Activated naive CD4-positive, alpha-beta T cell treated with anti-CD3 and anti-CD28 coated beads for 36 hours (primary cell): Measurements from ENCODE around the gene DROSHA. TPM values are rescaled to one million over a fixed set of nuclear protein-coding genes. Genes with fewer than 3 reads are reported as not detected.

Experiments used
- CTCF ChIA-PET: fragments of 350-600 bp; sonication (Branson Sonifier 250); formaldehyde crosslinking; loops from one replicate; lab custom pipeline; 2021; ENCODE audit warnings: antibody characterized with exemption; lab: Charles Lee
- DNase-seq: peaks from one replicate; pipeline ENCODE4 v3.0.0-alpha.2; 2020
- H3K27ac Mint-ChIP-seq: one replicate; pipeline ENCODE4 v1.8.0; 2021; ENCODE audit warnings: mild to moderate bottlenecking, mixed read lengths
- H3K27me3 Mint-ChIP-seq: one replicate; pipeline ENCODE4 v1.8.0; 2021; ENCODE audit warnings: low read depth, mixed read lengths
- H3K36me3 Mint-ChIP-seq: one replicate; pipeline ENCODE4 v1.8.0; 2021; ENCODE audit warnings: low read depth, mixed read lengths
- H3K4me1 Mint-ChIP-seq: one replicate; pipeline ENCODE4 v1.8.0; 2021; ENCODE audit warnings: low read depth, mixed read lengths
- H3K4me3 Mint-ChIP-seq: one replicate; pipeline ENCODE4 v1.8.0; 2021; ENCODE audit warnings: mild to moderate bottlenecking, moderate library complexity, mixed read lengths
- H3K9me3 Mint-ChIP-seq: one replicate; pipeline ENCODE4 v1.8.0; 2021; ENCODE audit warnings: mixed read lengths
- intact Hi-C: fragments of 100-400 bp; cut with micrococcal nuclease; formaldehyde crosslinking; loops from one replicate; pipeline ENCODE4 v1.15.1; 2023
- total RNA-seq, 2 experiments: library from RNA; stranded (reverse); gene quantifications; one replicate each; pipeline ENCODE4 v1.2.3, GENCODE V29; 2021

Gene DROSHA
- total RNA-seq, 2 experiments from 2014 or later = 60.7 to 60.9 TPM

DNA sequence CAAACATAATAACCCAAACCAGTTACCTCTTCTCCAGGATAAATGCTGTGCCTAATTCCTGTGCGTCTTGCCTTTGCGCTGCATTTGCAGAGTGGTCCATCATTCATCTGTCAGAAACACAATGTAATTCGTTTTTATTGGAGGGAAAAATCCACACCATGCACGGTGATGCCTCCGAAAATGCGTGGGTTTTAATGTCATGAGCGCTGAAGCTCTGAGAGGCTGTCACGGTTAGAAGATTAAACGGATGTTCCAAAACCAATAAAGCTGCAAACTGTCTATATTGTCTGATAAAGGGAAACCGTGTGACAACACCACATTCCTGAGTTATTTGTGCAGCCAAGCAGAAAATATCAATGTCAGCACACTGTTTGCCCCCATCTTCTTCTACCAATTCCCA lies 27.4 kb downstream of the DROSHA start:
- Mint-ChIP-seq H3K27me3 (no peaks in the 10 kb centered on the region), H3K4me1 (no peaks in the 10 kb centered on the region), H3K27ac (no peak overlapping the region), H3K4me3 (no peak overlapping the region), H3K36me3 (peaks cover 63% of the 10 kb centered on the region), H3K9me3 (no peaks in the 10 kb centered on the region)
- intact Hi-C loops = no loop called here
- DNase-seq = no peak
- CTCF ChIA-PET = no interaction called here

DNA sequence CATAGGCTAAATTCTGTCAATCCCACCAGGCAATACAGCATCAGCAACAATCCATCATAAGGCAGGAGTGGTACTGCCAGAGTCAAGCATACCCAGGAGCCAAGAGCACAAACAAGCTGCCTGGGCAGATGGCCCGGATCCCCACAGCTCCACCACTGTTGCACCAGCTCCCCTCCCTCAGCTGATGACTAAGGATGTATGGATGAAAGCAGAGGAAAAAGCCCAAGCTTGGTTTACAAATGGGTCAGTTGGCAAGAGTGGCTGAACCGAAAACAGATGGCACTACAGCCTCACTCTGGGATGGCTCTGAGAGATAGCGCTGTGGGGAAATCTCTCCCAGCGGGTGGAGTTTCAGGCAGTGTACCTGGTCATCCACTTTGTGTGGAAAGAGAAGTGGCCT lies 29.4 kb downstream of the DROSHA start:
- Mint-ChIP-seq H3K27me3 (no peaks in the 10 kb centered on the region), H3K4me1 (no peaks in the 10 kb centered on the region), H3K4me3 (no peak overlapping the region), H3K9me3 (no peaks in the 10 kb centered on the region), H3K27ac (no peak overlapping the region), H3K36me3 (peaks cover 64% of the 10 kb centered on the region)
- CTCF ChIA-PET = no interaction called here
- DNase-seq = no peak
- intact Hi-C loops = no loop called here

DNA sequence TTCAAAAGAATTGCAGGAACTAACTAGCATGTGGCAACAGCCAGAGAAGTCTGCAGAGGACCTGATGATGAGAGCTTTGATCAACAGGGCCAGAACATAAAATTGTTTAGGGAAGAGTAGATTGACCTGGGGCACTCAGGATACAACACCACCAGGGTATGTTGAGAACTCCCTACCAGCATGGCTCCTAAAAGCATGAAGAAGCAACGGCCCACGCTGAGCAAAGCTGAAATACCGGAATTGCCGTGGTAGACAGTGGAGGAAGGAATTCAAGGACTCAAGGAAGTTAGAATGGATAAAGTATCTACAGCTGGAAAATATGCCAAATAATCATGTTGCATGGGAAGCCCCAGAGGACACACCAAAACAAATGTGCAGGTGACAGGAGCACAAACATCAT lies 31.6 kb downstream of the DROSHA start:
- DNase-seq = no peak
- CTCF ChIA-PET = no interaction called here
- no peaks in the 10 kb centered on the region for H3K4me1 Mint-ChIP-seq
- H3K27ac Mint-ChIP-seq = no peak overlapping the region
- no peak overlapping the region for H3K4me3 Mint-ChIP-seq
- intact Hi-C loops = no loop called here
- H3K36me3 Mint-ChIP-seq = peaks cover 74% of the 10 kb centered on the region
- no peaks in the 10 kb centered on the region for H3K27me3 Mint-ChIP-seq
- no peaks in the 10 kb centered on the region for H3K9me3 Mint-ChIP-seq

DNA sequence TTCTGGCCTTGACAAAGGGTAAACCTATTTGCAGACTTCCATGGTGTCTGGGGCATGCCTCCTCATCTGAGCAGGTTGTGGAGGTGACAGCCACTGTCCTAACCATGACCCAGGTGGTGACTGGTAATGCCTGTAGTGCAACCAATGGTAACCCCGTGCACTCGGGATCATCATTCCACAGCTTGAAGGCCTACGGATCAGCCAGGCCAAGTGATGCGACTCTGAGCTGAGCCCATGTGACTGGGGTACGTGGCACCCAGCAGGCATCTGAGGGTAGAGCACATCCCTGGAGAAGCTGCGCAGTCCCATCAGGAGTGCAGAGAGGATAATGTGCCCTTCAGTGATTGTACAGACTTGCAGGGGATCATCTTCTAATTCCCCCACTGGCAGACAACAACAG lies 35.0 kb downstream of the DROSHA start:
- intact Hi-C loops = no loop called here
- CTCF ChIA-PET = interaction anchor here (0.6 kb wide), 1 partner anchor 312 kb away, joined by 3 read pairs; no protein-coding TSS in a partner anchor
- H3K4me1 Mint-ChIP-seq = no peaks in the 10 kb centered on the region
- no peaks in the 10 kb centered on the region for H3K27me3 Mint-ChIP-seq
- no peak overlapping the region for H3K4me3 Mint-ChIP-seq
- no peaks in the 10 kb centered on the region for H3K9me3 Mint-ChIP-seq
- no peak overlapping the region for H3K27ac Mint-ChIP-seq
- H3K36me3 Mint-ChIP-seq = peaks cover 66% of the 10 kb centered on the region
- no peak for DNase-seq

GRCh38 chr5:31496301-31496700 lies 35.6 kb downstream of the DROSHA start:
- intact Hi-C loops = no loop called here
- Mint-ChIP-seq H3K27ac (no peak overlapping the region), H3K4me1 (no peaks in the 10 kb centered on the region), H3K27me3 (no peaks in the 10 kb centered on the region), H3K4me3 (no peak overlapping the region), H3K9me3 (no peaks in the 10 kb centered on the region), H3K36me3 (peaks cover 66% of the 10 kb centered on the region)
- no peak for DNase-seq
- CTCF ChIA-PET = no interaction called here

DNA sequence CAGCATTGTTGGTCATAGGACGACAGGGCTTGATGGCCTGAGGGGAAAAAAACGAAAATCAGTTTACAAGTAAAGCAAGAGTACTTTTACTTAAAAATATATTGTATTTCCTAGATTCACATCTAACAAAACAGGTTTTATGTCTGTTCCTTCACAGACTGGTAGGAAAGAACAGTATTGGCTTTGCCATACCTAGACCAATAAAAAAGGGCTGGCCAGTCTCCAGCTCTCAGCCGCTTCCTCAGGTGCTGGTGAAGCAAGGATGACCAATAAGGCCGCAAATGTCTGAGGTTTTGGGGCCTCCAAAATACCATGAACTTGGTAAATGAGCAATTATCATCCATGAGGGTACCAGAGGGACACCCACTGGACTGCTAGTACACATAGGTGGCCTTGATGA lies 36.6 kb downstream of the DROSHA start:
- no peak overlapping the region for H3K27ac Mint-ChIP-seq
- no peaks in the 10 kb centered on the region for H3K4me1 Mint-ChIP-seq
- H3K4me3 Mint-ChIP-seq = no peak overlapping the region
- peaks cover 64% of the 10 kb centered on the region for H3K36me3 Mint-ChIP-seq
- H3K27me3 Mint-ChIP-seq = no peaks in the 10 kb centered on the region
- no peaks in the 10 kb centered on the region for H3K9me3 Mint-ChIP-seq
- intact Hi-C loops = no loop called here
- no peak for DNase-seq
- CTCF ChIA-PET = no interaction called here

DNA sequence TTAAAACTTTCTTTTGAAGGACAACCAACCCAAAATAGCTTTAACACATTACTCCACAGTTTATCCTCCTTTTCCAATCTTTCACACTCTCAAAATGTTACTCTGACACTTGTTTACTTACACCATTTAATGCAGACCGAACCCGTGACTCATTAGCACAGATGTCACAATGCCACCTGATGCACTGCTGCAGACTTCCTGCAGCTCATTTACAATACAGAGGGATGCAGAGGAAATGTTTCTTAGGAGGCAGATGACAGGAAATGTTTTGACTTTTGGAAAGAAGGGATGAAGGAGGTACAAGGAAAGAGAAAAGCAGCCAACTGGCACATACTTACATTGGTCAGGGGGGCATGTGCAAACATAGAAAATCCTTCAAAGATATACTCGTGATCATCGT lies 39.0 kb downstream of the DROSHA start:
- intact Hi-C loops = no loop called here
- CTCF ChIA-PET = no interaction called here
- Mint-ChIP-seq H3K27me3 (no peaks in the 10 kb centered on the region), H3K4me3 (no peak overlapping the region), H3K36me3 (peaks cover 63% of the 10 kb centered on the region), H3K4me1 (no peaks in the 10 kb centered on the region), H3K27ac (no peak overlapping the region), H3K9me3 (no peaks in the 10 kb centered on the region)
- DNase-seq = no peak

DNA sequence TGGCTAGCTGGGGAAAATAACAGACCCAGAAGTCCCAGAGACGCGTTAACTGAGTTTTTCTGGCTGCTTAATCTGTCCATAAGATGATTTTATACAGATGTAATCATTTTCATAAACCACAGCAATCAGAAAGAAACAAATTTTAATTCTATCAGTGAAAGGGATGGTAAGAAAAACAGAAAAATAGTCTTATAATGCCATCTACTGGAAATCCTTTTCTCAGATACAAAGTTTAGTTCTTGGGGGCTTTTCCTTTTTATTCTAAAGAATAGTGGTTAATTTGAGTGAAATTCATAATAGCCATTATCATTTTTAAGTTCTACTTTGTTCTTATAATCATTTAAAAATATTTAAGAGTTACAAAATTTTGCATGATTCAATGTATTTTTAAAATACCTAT lies 44.4 kb downstream of the DROSHA start:
- intact Hi-C loops = no loop called here
- CTCF ChIA-PET = interaction anchor here (0.7 kb wide), 1 partner anchor 681 kb away, joined by 5 read pairs; no protein-coding TSS in a partner anchor
- no peaks in the 10 kb centered on the region for H3K27me3 Mint-ChIP-seq
- no peak overlapping the region for H3K4me3 Mint-ChIP-seq
- no peak for DNase-seq
- H3K27ac Mint-ChIP-seq = no peak overlapping the region
- H3K4me1 Mint-ChIP-seq = no peaks in the 10 kb centered on the region
- H3K9me3 Mint-ChIP-seq = no peaks in the 10 kb centered on the region
- peaks cover 46% of the 10 kb centered on the region for H3K36me3 Mint-ChIP-seq

DNA sequence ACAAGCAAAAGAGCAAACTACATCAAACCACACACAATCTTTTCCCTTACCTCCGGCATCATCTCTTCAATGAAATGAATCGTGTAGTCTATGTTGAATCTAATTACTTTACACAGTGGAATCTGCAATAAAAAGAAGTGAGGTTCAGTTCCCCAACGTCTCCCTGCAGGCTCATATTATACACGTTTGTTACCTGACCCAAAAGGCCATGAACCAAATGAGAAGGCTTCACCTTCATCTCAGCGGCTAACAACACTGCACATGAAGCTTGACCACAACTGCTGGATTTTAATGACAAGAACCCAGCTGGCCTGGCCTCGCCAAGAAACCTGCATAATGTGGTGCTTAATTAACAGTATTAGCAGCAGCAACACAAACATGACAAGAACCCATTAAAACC lies 45.5 kb downstream of the DROSHA start:
- no peak overlapping the region for H3K4me3 Mint-ChIP-seq
- H3K9me3 Mint-ChIP-seq = no peaks in the 10 kb centered on the region
- CTCF ChIA-PET = no interaction called here
- no peak for DNase-seq
- H3K27ac Mint-ChIP-seq = no peak overlapping the region
- H3K36me3 Mint-ChIP-seq = peaks cover 53% of the 10 kb centered on the region
- H3K27me3 Mint-ChIP-seq = no peaks in the 10 kb centered on the region
- intact Hi-C loops = no loop called here
- H3K4me1 Mint-ChIP-seq = no peaks in the 10 kb centered on the region

- no peaks in the 10 kb centered on the region for H3K9me3 Mint-ChIP-seq
- H3K27me3 Mint-ChIP-seq = no peaks in the 10 kb centered on the region
- H3K27ac Mint-ChIP-seq = no peak overlapping the region
- H3K4me3 Mint-ChIP-seq = no peak overlapping the region
- CTCF ChIA-PET = no interaction called here
- intact Hi-C loops = no loop called here
- no peak for DNase-seq
- peaks cover 53% of the 10 kb centered on the region for H3K36me3 Mint-ChIP-seq
- H3K4me1 Mint-ChIP-seq = no peaks in the 10 kb centered on the region
Measured at GRCh38 chr5:31485376-31486207, 46.3 kb downstream of the DROSHA start.

GRCh38 chr5:31481531-31482165 lies 50.2 kb downstream of the DROSHA start:
- Mint-ChIP-seq H3K4me3 (no peak overlapping the region), H3K9me3 (no peaks in the 10 kb centered on the region), H3K27me3 (no peaks in the 10 kb centered on the region), H3K27ac (no peak overlapping the region), H3K4me1 (no peaks in the 10 kb centered on the region), H3K36me3 (peaks cover 44% of the 10 kb centered on the region)
- DNase-seq = no peak
- CTCF ChIA-PET = no interaction called here
- intact Hi-C loops = no loop called here

- H3K36me3 Mint-ChIP-seq = peaks cover 41% of the 10 kb centered on the region
- H3K9me3 Mint-ChIP-seq = no peaks in the 10 kb centered on the region
- DNase-seq = no peak
- no peak overlapping the region for H3K27ac Mint-ChIP-seq
- CTCF ChIA-PET = no interaction called here
- intact Hi-C loops = no loop called here
- H3K4me1 Mint-ChIP-seq = no peaks in the 10 kb centered on the region
- H3K4me3 Mint-ChIP-seq = no peak overlapping the region
- no peaks in the 10 kb centered on the region for H3K27me3 Mint-ChIP-seq
Measured at GRCh38 chr5:31479706-31480105, 52.2 kb downstream of the DROSHA start.

DNA sequence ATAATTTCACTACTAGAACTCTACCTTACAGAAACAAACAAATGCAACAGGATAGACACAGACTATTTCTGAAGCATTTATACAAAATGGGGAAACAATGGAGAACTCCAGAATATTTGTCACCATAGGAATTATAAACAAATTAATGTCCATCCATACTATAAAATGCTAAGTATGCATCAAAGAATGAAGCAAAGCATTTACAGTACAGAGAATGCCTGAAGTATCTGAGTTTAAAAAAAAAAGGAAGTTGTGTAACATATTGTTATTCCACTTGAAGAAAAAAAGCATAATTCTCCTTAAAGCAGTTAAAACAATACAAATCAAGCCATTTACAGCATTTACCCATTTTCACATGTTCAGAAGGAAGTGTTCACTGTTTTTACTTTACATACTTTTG lies 53.0 kb downstream of the DROSHA start:
- Mint-ChIP-seq H3K4me1 (no peaks in the 10 kb centered on the region), H3K27me3 (no peaks in the 10 kb centered on the region), H3K36me3 (peaks cover 38% of the 10 kb centered on the region), H3K27ac (no peak overlapping the region), H3K9me3 (no peaks in the 10 kb centered on the region), H3K4me3 (no peak overlapping the region)
- intact Hi-C loops = no loop called here
- DNase-seq = no peak
- CTCF ChIA-PET = no interaction called here
